Activated T-helper 17 cell treated with anti-CD3 and anti-CD28 coated beads, Interleukin-2, amount 50 U/mL, for 72 hours (primary cell): ENCODE measurements around the gene SOCS1. TPM values are rescaled to one million over a fixed set of nuclear protein-coding genes. Genes with fewer than 3 reads are reported as not detected.
"Not testable (repeated sequence)": the region's sequence is repeated elsewhere in the genome, so short reads cannot be mapped to it uniquely, and the experiment has no call there.

Experiments used
- ATAC-seq: fragments of 150-1000 bp; cut with Tn5 transposase; replicated peaks from 2 replicates; pipeline ENCODE4 v1.10.0; 2021; ENCODE audit warnings: mild to moderate bottlenecking, moderate library complexity
- H3K27ac Mint-ChIP-seq: one replicate; pipeline ENCODE4 v1.8.0; 2022; ENCODE audit warnings: mixed read lengths
- H3K27me3 Mint-ChIP-seq: one replicate; pipeline ENCODE4 v1.8.0; 2022; ENCODE audit warnings: mixed read lengths
- H3K36me3 Mint-ChIP-seq: one replicate; pipeline ENCODE4 v1.8.0; 2022; ENCODE audit warnings: low read depth, mild to moderate bottlenecking, mixed read lengths
- H3K4me1 Mint-ChIP-seq: one replicate; pipeline ENCODE4 v1.8.0; 2022; ENCODE audit warnings: mixed read lengths
- H3K4me3 Mint-ChIP-seq: one replicate; pipeline ENCODE4 v1.8.0; 2022; ENCODE audit warnings: mild to moderate bottlenecking, mixed read lengths
- H3K9me3 Mint-ChIP-seq: one replicate; pipeline ENCODE4 v1.8.0; 2022; ENCODE audit warnings: mixed read lengths
- total RNA-seq, 2 donors: library from RNA; stranded (reverse); gene quantifications; one replicate each; pipeline ENCODE4 v1.2.3, GENCODE V29; 2022

SOCS1 gene, protein sequence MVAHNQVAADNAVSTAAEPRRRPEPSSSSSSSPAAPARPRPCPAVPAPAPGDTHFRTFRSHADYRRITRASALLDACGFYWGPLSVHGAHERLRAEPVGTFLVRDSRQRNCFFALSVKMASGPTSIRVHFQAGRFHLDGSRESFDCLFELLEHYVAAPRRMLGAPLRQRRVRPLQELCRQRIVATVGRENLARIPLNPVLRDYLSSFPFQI
- 100 to 1,000 TPM in 1 of 2 donors, 10 to 100 TPM in 1; 89.7 to 124 TPM for total RNA-seq

DNA sequence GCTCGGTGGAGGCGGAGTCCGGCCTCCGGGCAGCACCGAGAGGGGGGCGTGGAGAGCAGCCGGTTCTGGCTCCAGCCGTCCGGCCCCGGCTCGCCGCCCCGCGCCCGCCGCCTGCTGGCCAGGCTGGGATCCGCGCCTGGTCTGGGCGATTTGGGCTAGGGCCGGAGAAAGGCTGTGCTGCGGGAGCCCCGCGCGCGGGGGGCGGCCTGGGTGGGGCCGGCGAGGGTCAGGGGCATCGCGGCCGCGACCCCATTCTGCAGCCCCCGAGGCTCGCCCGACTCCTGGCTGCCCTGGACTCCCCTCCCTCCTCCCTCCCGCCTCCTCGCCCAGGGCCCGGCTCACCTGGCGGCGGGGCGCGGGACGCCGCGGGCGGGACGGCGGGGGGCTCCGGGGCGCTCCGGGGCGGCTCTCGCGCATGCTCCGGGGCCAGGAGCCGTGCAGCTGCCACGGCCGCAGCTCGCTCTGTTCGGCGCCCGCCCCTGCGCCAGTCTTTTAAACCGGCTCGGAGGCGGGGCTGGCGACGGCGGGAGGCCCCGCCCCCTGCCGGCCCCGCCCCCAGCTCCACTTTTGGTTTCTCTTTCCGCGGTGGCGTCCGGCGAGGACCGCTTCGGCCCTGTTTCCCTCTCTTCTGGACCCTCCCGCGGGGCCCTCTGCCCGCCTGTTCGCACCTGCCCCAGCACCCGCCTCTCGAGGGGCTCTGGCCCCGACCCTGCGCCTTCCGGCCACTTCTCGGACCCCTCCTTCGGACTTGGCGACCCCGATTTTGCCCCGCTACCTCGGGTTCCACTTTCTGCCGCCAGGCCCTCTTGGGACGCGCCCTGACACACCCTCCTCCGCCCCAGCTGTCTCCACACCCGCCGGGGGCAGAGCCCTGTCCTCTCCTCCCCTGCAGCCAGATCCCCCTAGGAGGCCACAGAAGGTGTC, at the start of gene SOCS1:
TSS of gene SOCS1 (minus strand) at position 468 of the 924 bp plus-strand sequence. CDS start 726 bp downstream, outside the sequence.
- Mint-ChIP-seq H3K27ac (peak within 1 kb of the TSS; percentile 98), H3K4me3 (peak within 1 kb of the TSS; percentile 98), H3K36me3 (peaks cover 57% of the 10 kb centered on the region), H3K27me3 (peaks cover 3% of the 10 kb centered on the region), H3K9me3 (no peaks in the 10 kb centered on the region), H3K4me1 (peaks cover 29% of the 10 kb centered on the region)
- peak; percentile 49 for ATAC-seq

DNA sequence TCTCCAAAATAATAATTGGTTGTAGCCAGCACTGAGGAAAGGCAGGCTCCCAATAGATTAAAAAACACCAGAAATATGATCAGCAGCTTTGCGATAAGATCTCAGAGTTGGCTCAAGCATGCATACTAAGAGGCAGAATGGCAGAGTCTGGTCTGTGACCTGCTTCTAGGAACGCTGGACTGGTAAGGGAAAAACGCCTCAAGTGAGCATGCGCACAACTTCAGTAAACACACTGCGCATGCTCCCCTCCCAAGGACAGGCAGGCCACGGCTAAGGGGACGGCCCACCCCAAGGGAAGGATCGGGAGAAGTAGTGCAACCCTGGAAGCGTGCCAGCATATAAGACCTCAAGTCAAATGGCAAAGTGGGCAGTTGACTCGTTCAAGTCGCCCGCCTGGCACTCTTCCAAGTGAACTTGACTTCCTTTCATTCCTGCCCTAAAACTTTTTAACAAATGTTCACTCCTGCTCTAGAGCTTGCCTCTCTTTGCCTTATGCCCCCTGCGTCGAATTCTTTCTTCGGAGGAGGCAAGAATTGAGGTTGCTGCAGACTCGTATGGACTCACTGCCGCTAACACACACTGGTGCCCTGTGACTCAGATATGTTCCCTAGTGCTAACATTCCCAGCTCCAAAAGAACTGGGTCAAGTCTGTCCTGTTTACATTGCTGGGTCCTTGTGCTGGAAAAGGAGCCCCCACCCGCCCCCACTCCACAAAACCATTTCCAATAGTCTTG, 47.6 kb upstream of the SOCS1 start:
- peaks cover 6% of the 10 kb centered on the region for H3K4me1 Mint-ChIP-seq
- H3K27ac Mint-ChIP-seq = no peak overlapping the region
- H3K9me3 Mint-ChIP-seq = no peaks in the 10 kb centered on the region
- H3K36me3 Mint-ChIP-seq = no peaks in the 10 kb centered on the region
- H3K4me3 Mint-ChIP-seq = no peak overlapping the region
- no peaks in the 10 kb centered on the region for H3K27me3 Mint-ChIP-seq
- no peak for ATAC-seq

DNA sequence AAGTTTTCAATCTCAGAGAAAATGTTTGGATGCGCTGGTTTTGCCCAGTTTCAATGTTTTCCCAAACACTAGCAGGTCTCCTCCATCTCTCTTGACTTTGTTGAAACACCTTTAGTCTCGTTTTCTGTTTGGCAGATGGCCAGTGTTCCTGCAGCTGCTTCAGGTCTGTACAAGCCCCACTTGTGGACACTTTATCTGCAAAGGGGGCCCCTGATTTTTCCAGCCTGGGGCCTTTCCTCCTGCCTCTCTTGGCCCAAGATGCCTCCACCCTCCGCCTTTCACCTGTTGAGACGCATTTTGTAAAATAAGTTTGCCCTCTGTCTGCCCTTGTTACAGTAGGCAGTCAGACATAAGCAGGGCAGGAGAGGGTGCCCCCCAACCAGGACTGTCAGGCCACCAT, 47.0 kb upstream of the SOCS1 start:
- Mint-ChIP-seq H3K9me3 (no peaks in the 10 kb centered on the region), H3K36me3 (no peaks in the 10 kb centered on the region), H3K4me3 (no peak overlapping the region), H3K27me3 (no peaks in the 10 kb centered on the region), H3K4me1 (peaks cover 6% of the 10 kb centered on the region), H3K27ac (no peak overlapping the region)
- no peak for ATAC-seq

DNA sequence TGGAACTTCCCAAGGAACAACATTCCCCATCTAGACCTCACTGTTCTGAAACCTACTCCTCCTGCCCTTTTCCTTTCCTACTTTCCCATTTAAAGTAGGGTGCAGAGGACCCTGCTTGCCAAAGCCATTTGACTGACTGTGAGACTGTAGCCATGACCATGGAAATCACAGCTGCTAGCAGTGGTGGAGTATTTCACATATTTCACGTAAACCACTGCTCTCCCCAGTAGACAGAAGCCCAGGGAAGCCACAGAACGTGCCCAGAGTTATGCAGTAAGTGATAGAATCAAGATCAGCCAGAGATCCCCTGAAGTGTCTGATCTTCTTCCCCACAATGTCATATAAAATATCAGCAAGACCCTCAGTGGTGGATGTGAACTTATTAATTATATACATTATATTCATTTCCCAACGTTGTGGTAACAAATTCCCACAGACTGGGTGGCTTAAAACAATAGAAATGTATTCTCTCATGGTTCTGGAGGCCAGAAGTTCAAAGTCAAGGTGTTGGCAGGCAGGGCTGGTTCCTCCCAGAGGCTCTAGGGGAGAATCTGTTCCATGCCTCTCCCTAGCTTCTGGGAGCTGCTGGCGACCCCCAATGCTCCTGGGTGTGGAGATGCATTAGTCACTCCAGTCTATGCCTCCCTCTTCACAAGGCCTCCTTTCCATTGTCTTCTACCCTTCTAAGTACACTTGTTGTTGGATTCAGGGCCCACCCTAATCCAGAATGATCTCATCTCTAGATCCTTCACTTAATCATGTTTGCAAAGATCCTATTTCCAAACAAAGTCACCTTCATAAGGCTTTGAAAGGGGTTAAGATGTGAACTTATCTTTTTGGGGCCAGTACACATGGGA, 45.9 kb upstream of the SOCS1 start:
- Mint-ChIP-seq H3K9me3 (no peaks in the 10 kb centered on the region), H3K27ac (no peak overlapping the region), H3K36me3 (no peaks in the 10 kb centered on the region), H3K4me1 (peaks cover 10% of the 10 kb centered on the region), H3K4me3 (no peak overlapping the region), H3K27me3 (no peaks in the 10 kb centered on the region)
- ATAC-seq = no peak

DNA sequence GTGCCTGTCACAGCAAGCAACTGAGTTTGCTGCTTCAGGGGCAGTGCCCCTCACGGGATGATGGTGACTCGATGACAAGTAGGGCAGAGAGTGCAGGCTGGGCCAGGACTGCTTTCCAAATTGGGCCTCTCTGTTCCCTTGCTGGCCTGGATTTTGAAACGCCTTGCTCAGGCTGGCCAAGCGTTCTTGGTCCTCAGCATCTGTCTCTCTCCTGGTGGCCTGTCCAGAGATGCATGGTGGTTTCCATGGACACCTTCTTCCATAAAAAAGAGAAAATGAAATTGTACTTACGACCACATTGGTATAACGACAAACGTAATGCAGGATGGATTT, 44.5 kb upstream of the SOCS1 start:
- H3K4me1 Mint-ChIP-seq = peaks cover 10% of the 10 kb centered on the region
- ATAC-seq = no peak
- no peak overlapping the region for H3K27ac Mint-ChIP-seq
- H3K4me3 Mint-ChIP-seq = no peak overlapping the region
- H3K9me3 Mint-ChIP-seq = no peaks in the 10 kb centered on the region
- H3K36me3 Mint-ChIP-seq = no peaks in the 10 kb centered on the region
- H3K27me3 Mint-ChIP-seq = no peaks in the 10 kb centered on the region

DNA sequence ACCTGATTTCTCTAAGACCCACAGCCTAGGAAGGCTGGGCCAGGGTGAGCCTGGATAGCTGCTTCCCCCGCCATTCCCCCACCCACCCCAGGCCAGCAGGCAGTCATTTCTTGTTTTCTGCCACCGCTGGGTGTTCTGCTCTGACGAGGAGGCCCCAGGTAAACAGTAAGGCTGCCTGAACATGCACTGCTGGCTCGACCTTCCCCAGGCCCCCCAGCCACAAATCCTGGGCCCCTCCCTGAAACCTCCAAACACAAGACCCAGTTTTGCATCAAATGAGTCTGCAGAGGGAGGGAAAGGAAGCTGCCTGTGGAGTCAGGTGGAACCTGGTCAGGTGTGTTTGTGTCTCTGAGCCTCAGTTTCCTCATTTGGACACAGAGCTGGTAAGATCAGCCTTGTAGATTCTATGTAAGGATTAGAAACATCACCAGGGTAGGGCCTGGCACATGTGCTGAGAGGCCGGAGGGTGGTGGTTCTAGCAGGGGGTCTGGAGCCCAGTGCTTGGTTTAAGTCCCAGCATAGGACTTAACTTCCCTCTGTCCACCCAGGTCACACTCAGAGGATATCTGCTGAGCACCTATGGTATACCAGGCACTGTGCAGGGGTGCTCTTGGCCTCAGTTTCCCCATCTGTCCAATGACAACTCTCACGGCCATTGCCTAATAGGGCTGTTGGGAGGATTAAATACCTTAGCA, 44.0 kb upstream of the SOCS1 start:
- no peak for ATAC-seq
- Mint-ChIP-seq H3K4me3 (no peak overlapping the region), H3K36me3 (no peaks in the 10 kb centered on the region), H3K4me1 (peaks cover 10% of the 10 kb centered on the region), H3K9me3 (no peaks in the 10 kb centered on the region), H3K27ac (no peak overlapping the region), H3K27me3 (no peaks in the 10 kb centered on the region)

DNA sequence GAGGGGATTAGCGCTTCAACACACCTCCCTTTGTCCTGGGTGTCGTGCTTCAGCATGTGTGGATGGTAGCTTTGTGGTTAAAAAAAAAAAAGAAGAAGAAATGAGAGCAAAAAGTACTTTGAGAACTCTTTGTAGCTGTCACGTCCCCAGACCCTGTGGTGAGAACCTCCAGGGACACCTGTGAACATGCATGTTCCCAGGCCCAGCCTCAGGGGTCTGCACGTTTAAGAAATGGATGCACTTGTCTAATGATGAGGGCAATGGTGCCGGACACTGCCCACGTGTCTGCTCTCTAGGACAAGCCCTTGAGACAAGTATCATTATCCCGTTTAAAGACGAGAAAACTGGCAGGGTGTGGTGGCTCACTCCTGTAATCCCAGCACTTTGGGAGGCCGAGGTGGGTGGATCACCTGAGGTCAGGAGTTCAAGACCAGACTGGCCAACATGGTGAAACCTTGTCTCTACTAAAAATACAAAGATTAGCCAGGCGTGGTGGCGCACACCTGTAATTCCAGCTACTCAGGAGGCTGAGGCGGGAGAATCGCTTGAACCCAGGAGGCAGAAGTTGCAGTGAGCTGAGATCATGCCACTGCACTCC, 43.0 kb upstream of the SOCS1 start:
- H3K27ac Mint-ChIP-seq, H3K36me3 Mint-ChIP-seq, H3K9me3 Mint-ChIP-seq, H3K4me3 Mint-ChIP-seq, H3K27me3 Mint-ChIP-seq, H3K4me1 Mint-ChIP-seq, ATAC-seq: not testable (repeated sequence)

DNA sequence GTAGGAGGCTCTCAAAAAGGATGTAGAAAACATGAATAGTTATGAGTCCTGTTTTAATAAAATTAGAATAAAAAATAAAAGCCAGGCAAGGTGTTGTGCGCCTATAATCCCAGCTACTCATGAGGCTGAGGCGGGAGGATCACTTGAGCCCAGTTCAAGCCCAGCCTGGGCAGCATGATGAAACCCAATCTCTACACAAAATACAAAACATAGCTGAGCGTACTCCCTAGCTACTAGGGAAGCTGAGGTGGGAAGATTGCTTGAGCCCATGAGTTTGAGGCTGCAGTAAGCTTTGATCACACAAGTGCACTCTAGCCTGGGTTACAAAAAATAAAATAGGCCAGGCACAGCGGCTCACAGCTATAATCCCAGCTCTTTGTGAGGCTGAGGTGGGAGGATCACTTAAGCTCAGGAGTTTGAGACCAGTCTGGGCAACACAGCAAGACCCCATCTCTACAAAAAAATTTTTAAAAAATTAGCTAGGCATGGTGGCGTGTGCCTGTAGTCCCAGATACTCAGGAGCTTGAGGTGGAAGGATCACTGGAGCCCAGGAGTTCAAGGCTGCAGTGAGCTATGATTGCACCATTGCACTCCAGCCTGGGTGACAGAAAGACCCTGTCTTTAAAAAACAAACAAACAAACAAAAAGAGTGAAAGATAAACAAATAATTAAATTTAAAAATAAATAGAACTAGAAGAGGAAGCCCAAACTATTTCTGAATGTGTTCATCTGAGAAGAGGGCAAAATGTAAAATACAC, 42.3 kb upstream of the SOCS1 start:
- peaks cover 10% of the 10 kb centered on the region for H3K4me1 Mint-ChIP-seq
- no peak for ATAC-seq
- H3K4me3 Mint-ChIP-seq = peak overlapping the region; percentile 58
- H3K36me3 Mint-ChIP-seq = no peaks in the 10 kb centered on the region
- H3K27ac Mint-ChIP-seq = no peak overlapping the region
- H3K9me3 Mint-ChIP-seq = no peaks in the 10 kb centered on the region
- no peaks in the 10 kb centered on the region for H3K27me3 Mint-ChIP-seq

DNA sequence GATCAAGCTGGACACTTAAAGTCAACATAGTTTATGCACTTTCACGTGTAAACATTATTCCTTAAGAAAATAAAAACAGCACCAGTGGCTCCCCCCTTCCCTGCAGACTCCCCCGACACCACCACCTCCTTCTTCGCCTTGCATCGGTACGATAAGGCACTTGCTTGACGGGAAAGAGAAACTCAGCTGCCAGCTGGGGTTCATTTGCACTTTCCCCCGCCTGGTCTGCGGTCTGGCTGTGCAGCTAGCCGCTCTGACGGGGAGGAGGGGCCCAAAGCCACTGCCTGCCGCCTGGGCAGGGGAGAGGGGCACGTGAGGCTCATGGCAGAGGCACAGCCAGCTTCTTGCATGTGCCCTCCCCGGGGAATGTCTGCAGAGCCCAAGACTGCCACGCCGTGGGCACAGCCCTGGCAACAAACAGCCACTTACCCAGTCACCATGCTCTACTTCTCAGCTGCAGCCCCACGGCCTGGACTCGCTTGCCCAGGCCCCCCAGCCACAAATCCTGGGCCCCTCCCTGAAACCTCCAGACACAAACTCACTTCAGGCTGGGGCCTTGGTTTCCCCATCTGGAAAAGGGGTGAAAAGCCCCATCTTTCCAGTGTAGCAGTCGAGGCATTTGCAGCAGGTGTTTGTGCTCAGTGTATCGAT, 41.6 kb upstream of the SOCS1 start:
- peaks cover 10% of the 10 kb centered on the region for H3K4me1 Mint-ChIP-seq
- peak overlapping the region; percentile 58 for H3K4me3 Mint-ChIP-seq
- peak; percentile 90 for ATAC-seq

DNA sequence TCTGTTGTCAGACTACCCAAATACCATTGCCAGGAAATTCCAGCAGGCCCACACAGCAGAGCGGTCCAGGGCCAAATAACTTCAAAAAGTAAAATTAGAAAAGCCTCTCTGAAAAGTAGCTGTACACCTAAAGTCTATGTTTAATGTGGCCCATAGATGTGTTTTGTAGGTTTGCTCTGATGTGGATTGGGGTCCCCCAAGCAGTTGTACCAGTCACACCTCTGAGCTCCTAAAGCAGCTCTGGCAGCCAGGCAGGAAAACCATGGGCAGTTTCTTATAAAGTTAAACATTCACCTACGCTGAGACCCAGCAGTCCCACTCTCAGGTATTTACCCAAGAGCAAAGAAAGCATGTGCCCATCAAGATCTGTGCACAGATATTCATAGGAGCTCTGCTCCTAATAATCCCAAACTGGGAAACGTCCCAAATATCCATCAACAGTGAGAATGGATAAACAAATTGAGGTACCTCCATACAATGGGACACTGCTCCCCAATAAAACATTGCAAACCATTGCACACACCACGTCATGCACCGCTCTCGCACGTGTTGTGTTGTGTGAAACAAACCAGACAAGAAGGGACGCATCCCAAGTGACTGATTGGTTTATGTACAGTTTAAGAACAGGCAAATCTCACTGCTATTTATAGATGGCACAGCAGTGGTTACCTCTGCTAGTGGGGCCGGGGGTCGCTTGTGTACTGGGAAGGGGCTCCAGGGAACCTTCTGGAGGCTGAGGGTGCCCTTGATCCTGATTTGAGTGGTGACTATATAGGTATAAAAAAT, 40.9 kb upstream of the SOCS1 start:
- H3K27ac Mint-ChIP-seq = no peak overlapping the region
- peak; percentile 22 for ATAC-seq
- H3K27me3 Mint-ChIP-seq = peaks cover 4% of the 10 kb centered on the region
- peak overlapping the region; percentile 58 for H3K4me3 Mint-ChIP-seq
- no peaks in the 10 kb centered on the region for H3K9me3 Mint-ChIP-seq
- H3K36me3 Mint-ChIP-seq = no peaks in the 10 kb centered on the region
- H3K4me1 Mint-ChIP-seq = peaks cover 10% of the 10 kb centered on the region

More for the DNA sequence above, 41.6 kb upstream of the SOCS1 start:
- peaks cover 4% of the 10 kb centered on the region for H3K27me3 Mint-ChIP-seq
- H3K9me3 Mint-ChIP-seq = no peaks in the 10 kb centered on the region
- no peaks in the 10 kb centered on the region for H3K36me3 Mint-ChIP-seq
- H3K27ac Mint-ChIP-seq = no peak overlapping the region

DNA sequence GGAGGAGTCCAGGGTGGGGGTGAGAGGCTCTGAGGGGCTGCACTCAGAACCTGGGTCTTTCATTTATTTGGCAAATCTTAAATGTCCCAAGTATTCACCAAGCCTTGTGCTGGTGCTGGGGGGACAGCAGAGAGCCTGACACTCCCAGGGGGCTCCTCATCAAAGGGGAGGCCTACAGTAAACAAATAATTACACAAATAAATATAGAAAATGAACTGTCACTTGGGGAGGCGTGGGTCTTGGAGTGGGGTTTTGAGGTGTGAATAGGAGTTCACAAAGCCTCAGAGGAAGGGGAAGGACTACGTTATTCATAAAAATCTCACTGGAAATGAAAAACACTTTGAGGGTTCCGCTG, 40.3 kb upstream of the SOCS1 start:
- Mint-ChIP-seq H3K27me3 (peaks cover 8% of the 10 kb centered on the region), H3K36me3 (no peaks in the 10 kb centered on the region), H3K4me3 (no peak overlapping the region), H3K9me3 (no peaks in the 10 kb centered on the region), H3K4me1 (peaks cover 10% of the 10 kb centered on the region), H3K27ac (no peak overlapping the region)
- no peak for ATAC-seq

DNA sequence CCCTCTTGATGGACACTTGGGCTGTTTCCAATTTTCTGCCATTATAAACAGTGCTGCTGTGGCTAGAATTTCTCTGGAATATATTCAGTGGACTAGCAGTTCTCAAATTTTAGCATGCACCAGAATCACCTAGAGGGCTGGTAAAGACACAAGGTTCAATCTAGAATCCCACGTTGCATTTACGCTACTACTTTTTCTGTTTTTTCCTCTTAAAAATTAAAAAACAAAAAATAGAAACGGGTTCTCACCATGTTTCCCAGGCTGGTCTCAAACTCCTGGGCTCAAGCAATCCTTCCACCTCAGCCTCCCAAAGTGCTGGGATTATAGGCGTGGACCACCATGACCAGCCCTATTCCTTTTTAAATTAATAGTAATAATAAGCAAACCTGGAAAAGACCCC, 39.7 kb upstream of the SOCS1 start:
- H3K4me1 Mint-ChIP-seq = peaks cover 10% of the 10 kb centered on the region
- H3K36me3 Mint-ChIP-seq = no peaks in the 10 kb centered on the region
- H3K9me3 Mint-ChIP-seq = no peaks in the 10 kb centered on the region
- no peak overlapping the region for H3K4me3 Mint-ChIP-seq
- peaks cover 8% of the 10 kb centered on the region for H3K27me3 Mint-ChIP-seq
- no peak for ATAC-seq
- no peak overlapping the region for H3K27ac Mint-ChIP-seq
